Liver (tissue), 9 donors: ENCODE results near the gene SLC18A2. TPM values are rescaled to one million over a fixed set of nuclear protein-coding genes. Genes with fewer than 3 reads are reported as not detected.

Experiments
- DNase-seq: peaks from one replicate; pipeline ENCODE4 v3.0.0-alpha.2; 2017; ENCODE audit warnings: low spot score
- H3K27ac ChIP-seq, 2 donors: one replicate each; pipeline ENCODE4 v1.7.0; 2013; ENCODE audit warnings: inconsistent platforms in 2 of 2, low read length in 2 of 2, control low read depth in 1 of 2, low read depth in 1 of 2, mild to moderate bottlenecking in 1 of 2
- H3K27me3 ChIP-seq, 4 donors: one replicate each; pipeline versions ENCODE4 v1.6.1 to v1.7.0; 2013; ENCODE audit warnings: low read length in 3 of 4, inconsistent platforms in 1 of 4, mild to moderate bottlenecking in 1 of 4, moderate library complexity in 1 of 4; ENCODE audit not compliant: control insufficient read depth in 4 of 4, insufficient read depth in 4 of 4
- H3K36me3 ChIP-seq, 4 donors: one replicate each; pipeline versions ENCODE4 v1.6.1 to v1.7.0; 2013; ENCODE audit warnings: low read length in 3 of 4, mild to moderate bottlenecking in 3 of 4, low read depth in 1 of 4, moderate library complexity in 1 of 4; ENCODE audit not compliant: control insufficient read depth in 4 of 4, insufficient read depth in 3 of 4
- H3K4me1 ChIP-seq, 4 donors: one replicate each; pipeline versions ENCODE4 v1.6.1 to v1.7.0; 2013; ENCODE audit warnings: low read length in 3 of 4, mild to moderate bottlenecking in 3 of 4, moderate library complexity in 1 of 4; ENCODE audit not compliant: control insufficient read depth in 4 of 4, insufficient read depth in 4 of 4
- H3K4me3 ChIP-seq, 3 donors: one replicate each; pipeline versions ENCODE4 v1.6.1 to v1.7.0; 2013; ENCODE audit warnings: low read length in 3 of 3, control low read depth in 1 of 3, low read depth in 1 of 3, mild to moderate bottlenecking in 1 of 3
- H3K9ac ChIP-seq, 2 donors: one replicate each; pipeline ENCODE4 v1.7.0; 2013; ENCODE audit warnings: low read length in 2 of 2, mild to moderate bottlenecking in 2 of 2, moderate library complexity in 2 of 2, control low read depth in 1 of 2, low read depth in 1 of 2
- H3K9me3 ChIP-seq, 4 donors: one replicate each; pipeline versions ENCODE4 v1.6.1 to v1.7.0; 2013; ENCODE audit warnings: low read length in 3 of 4; ENCODE audit not compliant: control insufficient read depth in 4 of 4
- EGR1 ChIP-seq, 2 donors: IDR thresholded peaks; 2 replicates each; pipeline ENCODE4 v1.6.1; 2016 to 2018; ENCODE audit warnings: antibody characterized with exemption in 2 of 2, low read depth in 2 of 2
- FOXA1 ChIP-seq: IDR thresholded peaks from 2 replicates; pipeline ENCODE4 v1.6.1; 2016; ENCODE audit warnings: antibody characterized with exemption
- FOXA2 ChIP-seq: IDR thresholded peaks from 2 replicates; pipeline ENCODE4 v1.6.1; 2016; ENCODE audit warnings: antibody characterized with exemption
- GABPA ChIP-seq, 2 donors: IDR thresholded peaks in 1 of 2; conservative IDR thresholded peaks in 1 of 2; 2 replicates each; pipeline ENCODE4 v1.6.1; 2016; ENCODE audit warnings: antibody characterized with exemption in 2 of 2, mild to moderate bottlenecking in 1 of 2, moderate library complexity in 1 of 2
- HNF4A ChIP-seq, 2 donors: conservative IDR thresholded peaks; 2 replicates each; pipeline ENCODE4 v1.6.1; 2016; ENCODE audit warnings: antibody characterized with exemption in 2 of 2, mild to moderate bottlenecking in 2 of 2
- HNF4G ChIP-seq: IDR thresholded peaks from 2 replicates; pipeline ENCODE4 v1.6.1; 2016; ENCODE audit warnings: antibody characterized with exemption
- JUND ChIP-seq, 2 donors: IDR thresholded peaks; 2 replicates each; pipeline ENCODE4 v1.6.1; 2016; ENCODE audit warnings: antibody characterized with exemption in 2 of 2
- NR2F2 ChIP-seq: IDR thresholded peaks from 2 replicates; pipeline ENCODE4 v1.6.1; 2016; ENCODE audit warnings: antibody characterized with exemption
- RAD21 ChIP-seq, 2 donors: IDR thresholded peaks; 2 replicates each; pipeline ENCODE4 v1.6.1; 2016; ENCODE audit warnings: antibody characterized with exemption in 2 of 2, mild to moderate bottlenecking in 2 of 2
- RXRA ChIP-seq, 2 donors: IDR thresholded peaks; 2 replicates each; pipeline ENCODE4 v1.6.1; 2017 to 2018; ENCODE audit warnings: antibody characterized with exemption in 2 of 2, mild to moderate bottlenecking in 1 of 2
- SP1 ChIP-seq: IDR thresholded peaks from 2 replicates; pipeline ENCODE4 v1.6.1; 2018; ENCODE audit warnings: antibody characterized with exemption, mild to moderate bottlenecking
- TAF1 ChIP-seq: conservative IDR thresholded peaks from 2 replicates; pipeline ENCODE4 v1.6.1; 2016; ENCODE audit warnings: antibody characterized with exemption, mild to moderate bottlenecking
- YY1 ChIP-seq: IDR thresholded peaks from 2 replicates; pipeline ENCODE4 v1.6.1; 2016; ENCODE audit warnings: antibody characterized with exemption, mild to moderate bottlenecking
- WGBS: extraction: QIAGEN DNeasy Blood & Tissue Kit; methylation state at CpG from one replicate; pipeline ENCODE4 v1.1.7; 2013; 5-methylcytosine and 5-hydroxymethylcytosine counted together
- polyA plus RNA-seq, 2 donors: library from polyadenylated mRNA; stranded (reverse) in 1 of 2; unstranded in 1 of 2; fragments of 200-250 nt in 1 of 2; fragments of >200 nt in 1 of 2; fragmentation: Nextera tagmentation in 1 of 2; extraction: Ambion mirVana in 1 of 2; gene quantifications; one replicate each; pipeline versions ENCODE4 v1.2.1 to v1.2.3, GENCODE V29; 2013 to 2015
- total RNA-seq, 2 donors: library from RNA; depleted of rRNA; stranded (reverse); fragments of >200 nt; gene quantifications; one replicate each; pipeline ENCODE4 v1.2.3, GENCODE V29; 2014
- TF ChIP-seq, protein P1 (sequence below): IDR thresholded peaks from 2 replicates; pipeline ENCODE4 v1.6.1; 2016; ENCODE audit warnings: antibody characterized with exemption, mild to moderate bottlenecking
- TF ChIP-seq, protein P2 (sequence below): fragments of 150-350 bp; IDR thresholded peaks from 2 replicates; pipeline ENCODE4 v1.5.1; 2017; ENCODE audit warnings: improper control_type of control experiment, low read depth, low read length; ENCODE audit not compliant: missing input control
- TF ChIP-seq, protein P3 (sequence below): IDR thresholded peaks from 2 replicates; pipeline ENCODE4 v1.6.1; 2016; ENCODE audit warnings: antibody characterized with exemption
- TF ChIP-seq, protein P4 (sequence below): IDR thresholded peaks from 2 replicates; pipeline ENCODE4 v1.6.1; 2016; ENCODE audit warnings: antibody characterized with exemption
- TF ChIP-seq, protein P5 (sequence below): IDR thresholded peaks from 2 replicates; pipeline ENCODE4 v1.6.1; 2016; ENCODE audit warnings: antibody characterized with exemption
- donor health status: healthy.
- donor health status: healthy.
- donor health status: healthy.
- donor health status: healthy.
- donor health status: healthy.

The SLC18A2 gene
- total and polyA plus RNA-seq, 4 donors, result 0.92 to 3.7 (median 1.4) TPM

DNA sequence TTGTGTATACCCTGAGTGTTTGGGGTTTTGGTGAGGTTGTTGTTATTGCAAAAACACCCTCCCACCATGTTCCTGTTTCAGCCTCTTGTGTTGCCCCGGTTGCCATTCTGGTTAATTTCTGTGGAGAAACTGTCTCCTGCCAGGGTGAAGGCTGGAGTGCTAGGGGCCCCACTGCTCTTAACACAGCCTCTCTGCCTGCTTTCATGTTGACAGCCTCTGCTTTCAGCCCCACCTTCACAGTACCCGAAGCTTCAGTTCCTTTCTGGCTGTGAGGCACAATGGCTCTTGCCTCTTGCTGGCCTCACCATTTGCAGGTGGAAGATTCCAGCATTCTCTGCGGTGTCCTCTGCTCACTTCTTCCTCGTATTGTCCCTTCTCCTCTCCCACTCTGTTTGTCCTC is 19.2 kb downstream of the SLC18A2 start:
- TF ChIP-seq FOXA2 (no peak), JUND (IDR thresholded peaks at IDR 0.05) (no peak), NR2F2 (no peak), GABPA (IDR thresholded peaks at IDR 0.05 in 1 of 2, conservative IDR thresholded peaks at IDR 0.05 in 1 of 2) (no peak), HNF4A (conservative IDR thresholded peaks at IDR 0.05) (no peak), SP1 (no peak), RXRA (IDR thresholded peaks at IDR 0.05) (no peak), RAD21 (IDR thresholded peaks at IDR 0.05) (no peak), EGR1 (IDR thresholded peaks at IDR 0.05; ENCODE audit: low read depth in 2 of 2) (no peak), TAF1 (no peak), FOXA1 (no peak), HNF4G (no peak), YY1 (no peak)
- TF ChIP-seq, protein P1, sequence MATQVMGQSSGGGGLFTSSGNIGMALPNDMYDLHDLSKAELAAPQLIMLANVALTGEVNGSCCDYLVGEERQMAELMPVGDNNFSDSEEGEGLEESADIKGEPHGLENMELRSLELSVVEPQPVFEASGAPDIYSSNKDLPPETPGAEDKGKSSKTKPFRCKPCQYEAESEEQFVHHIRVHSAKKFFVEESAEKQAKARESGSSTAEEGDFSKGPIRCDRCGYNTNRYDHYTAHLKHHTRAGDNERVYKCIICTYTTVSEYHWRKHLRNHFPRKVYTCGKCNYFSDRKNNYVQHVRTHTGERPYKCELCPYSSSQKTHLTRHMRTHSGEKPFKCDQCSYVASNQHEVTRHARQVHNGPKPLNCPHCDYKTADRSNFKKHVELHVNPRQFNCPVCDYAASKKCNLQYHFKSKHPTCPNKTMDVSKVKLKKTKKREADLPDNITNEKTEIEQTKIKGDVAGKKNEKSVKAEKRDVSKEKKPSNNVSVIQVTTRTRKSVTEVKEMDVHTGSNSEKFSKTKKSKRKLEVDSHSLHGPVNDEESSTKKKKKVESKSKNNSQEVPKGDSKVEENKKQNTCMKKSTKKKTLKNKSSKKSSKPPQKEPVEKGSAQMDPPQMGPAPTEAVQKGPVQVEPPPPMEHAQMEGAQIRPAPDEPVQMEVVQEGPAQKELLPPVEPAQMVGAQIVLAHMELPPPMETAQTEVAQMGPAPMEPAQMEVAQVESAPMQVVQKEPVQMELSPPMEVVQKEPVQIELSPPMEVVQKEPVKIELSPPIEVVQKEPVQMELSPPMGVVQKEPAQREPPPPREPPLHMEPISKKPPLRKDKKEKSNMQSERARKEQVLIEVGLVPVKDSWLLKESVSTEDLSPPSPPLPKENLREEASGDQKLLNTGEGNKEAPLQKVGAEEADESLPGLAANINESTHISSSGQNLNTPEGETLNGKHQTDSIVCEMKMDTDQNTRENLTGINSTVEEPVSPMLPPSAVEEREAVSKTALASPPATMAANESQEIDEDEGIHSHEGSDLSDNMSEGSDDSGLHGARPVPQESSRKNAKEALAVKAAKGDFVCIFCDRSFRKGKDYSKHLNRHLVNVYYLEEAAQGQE, result no peak
- TF ChIP-seq, protein P2, sequence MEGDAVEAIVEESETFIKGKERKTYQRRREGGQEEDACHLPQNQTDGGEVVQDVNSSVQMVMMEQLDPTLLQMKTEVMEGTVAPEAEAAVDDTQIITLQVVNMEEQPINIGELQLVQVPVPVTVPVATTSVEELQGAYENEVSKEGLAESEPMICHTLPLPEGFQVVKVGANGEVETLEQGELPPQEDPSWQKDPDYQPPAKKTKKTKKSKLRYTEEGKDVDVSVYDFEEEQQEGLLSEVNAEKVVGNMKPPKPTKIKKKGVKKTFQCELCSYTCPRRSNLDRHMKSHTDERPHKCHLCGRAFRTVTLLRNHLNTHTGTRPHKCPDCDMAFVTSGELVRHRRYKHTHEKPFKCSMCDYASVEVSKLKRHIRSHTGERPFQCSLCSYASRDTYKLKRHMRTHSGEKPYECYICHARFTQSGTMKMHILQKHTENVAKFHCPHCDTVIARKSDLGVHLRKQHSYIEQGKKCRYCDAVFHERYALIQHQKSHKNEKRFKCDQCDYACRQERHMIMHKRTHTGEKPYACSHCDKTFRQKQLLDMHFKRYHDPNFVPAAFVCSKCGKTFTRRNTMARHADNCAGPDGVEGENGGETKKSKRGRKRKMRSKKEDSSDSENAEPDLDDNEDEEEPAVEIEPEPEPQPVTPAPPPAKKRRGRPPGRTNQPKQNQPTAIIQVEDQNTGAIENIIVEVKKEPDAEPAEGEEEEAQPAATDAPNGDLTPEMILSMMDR, result no peak
- TF ChIP-seq, protein P3, sequence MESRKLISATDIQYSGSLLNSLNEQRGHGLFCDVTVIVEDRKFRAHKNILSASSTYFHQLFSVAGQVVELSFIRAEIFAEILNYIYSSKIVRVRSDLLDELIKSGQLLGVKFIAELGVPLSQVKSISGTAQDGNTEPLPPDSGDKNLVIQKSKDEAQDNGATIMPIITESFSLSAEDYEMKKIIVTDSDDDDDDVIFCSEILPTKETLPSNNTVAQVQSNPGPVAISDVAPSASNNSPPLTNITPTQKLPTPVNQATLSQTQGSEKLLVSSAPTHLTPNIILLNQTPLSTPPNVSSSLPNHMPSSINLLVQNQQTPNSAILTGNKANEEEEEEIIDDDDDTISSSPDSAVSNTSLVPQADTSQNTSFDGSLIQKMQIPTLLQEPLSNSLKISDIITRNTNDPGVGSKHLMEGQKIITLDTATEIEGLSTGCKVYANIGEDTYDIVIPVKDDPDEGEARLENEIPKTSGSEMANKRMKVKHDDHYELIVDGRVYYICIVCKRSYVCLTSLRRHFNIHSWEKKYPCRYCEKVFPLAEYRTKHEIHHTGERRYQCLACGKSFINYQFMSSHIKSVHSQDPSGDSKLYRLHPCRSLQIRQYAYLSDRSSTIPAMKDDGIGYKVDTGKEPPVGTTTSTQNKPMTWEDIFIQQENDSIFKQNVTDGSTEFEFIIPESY, result no peak
- TF ChIP-seq, protein P4, sequence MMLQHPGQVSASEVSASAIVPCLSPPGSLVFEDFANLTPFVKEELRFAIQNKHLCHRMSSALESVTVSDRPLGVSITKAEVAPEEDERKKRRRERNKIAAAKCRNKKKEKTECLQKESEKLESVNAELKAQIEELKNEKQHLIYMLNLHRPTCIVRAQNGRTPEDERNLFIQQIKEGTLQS, result no peak
- TF ChIP-seq, protein P5, sequence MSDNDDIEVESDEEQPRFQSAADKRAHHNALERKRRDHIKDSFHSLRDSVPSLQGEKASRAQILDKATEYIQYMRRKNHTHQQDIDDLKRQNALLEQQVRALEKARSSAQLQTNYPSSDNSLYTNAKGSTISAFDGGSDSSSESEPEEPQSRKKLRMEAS, result no peak
- WGBS, result 57% methylated on average over 4 of the region's 4 CpGs
- H3K4me1 ChIP-seq, result no peaks in the 10 kb centered on the region
- H3K9ac ChIP-seq, result no peak overlapping the region
- H3K4me3 ChIP-seq, result no peak overlapping the region
- H3K9me3 ChIP-seq, result no peaks in the 10 kb centered on the region
- no peaks in the 10 kb centered on the region for H3K27me3 ChIP-seq
- DNase-seq, result no peak
- H3K36me3 ChIP-seq, result no peaks in the 10 kb centered on the region
- no peak overlapping the region for H3K27ac ChIP-seq
